ENCODE data around the gene BCL2L1.

BCL2L1 gene

DNA sequence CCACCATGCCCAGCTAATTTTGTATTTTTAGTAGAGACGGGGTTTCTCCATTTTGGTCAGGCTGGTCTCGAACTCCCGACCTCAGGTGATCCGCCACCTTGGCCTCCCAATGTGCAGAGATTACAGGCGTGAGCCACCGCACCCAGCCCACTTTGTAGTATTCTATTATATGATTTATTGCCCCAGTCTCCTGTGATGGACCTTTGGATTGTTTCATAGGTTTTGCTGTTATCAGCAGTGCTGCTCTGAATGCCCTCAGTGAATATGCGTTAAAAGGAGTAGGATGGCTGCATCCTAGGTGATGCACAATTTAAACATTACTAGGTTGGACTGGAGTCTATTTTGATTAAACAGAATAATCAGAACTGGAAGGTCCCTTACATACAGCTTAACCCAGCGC, 107.3 kb downstream of the BCL2L1 start:
- DNase-seq, result no peak

All from hypothalamus (tissue), 51 donors.